Midbrain (tissue), 1 donor: ENCODE measurements around the gene DUSP7.

ENCODE experiments used
- DNase-seq: peaks from one replicate; lab custom pipeline; 2025; lab: John Stamatoyannopoulos, UW

Gene DUSP7

DNA sequence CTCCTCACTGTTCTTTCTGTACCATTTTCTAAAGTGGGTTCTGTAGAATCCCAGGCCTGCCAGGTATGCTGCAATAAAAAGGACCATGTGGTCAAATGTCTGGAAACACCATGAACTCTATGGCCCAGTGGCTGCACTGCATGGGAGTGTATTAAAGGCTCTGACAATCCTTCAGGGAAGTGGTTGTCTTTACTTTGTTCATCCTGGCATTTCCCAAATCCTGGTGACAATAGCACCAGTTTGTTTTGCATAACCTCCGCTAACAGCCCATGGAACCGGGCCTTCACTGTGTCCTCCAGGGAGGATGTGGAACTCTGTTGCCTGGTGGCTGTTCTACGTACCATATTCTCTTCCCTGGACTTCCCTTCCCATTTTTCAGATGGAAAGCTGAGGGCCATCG lies 11.2 kb upstream of the DUSP7 start:
- DNase-seq = no peak

DNA sequence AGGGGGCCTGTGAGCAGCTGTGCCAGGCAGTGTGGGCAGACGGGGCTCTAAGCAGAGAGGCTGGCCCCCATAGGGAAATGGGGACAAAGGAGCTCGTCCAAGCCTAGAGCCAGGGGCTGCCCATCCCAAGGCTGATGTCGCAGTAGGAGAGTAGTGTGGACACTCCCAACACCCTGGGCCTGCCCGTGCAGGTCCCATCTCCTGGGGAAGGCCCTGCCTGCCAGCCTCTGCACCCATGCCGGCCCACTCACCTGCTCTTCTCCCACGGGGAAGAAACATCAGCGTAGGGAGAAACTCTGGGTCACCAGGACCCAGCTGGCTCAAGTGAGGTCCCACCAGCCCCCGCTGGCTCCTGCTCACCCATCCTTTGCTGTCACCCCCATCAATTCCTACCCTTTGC lies 10.7 kb upstream of the DUSP7 start:
- no peak for DNase-seq

DNA sequence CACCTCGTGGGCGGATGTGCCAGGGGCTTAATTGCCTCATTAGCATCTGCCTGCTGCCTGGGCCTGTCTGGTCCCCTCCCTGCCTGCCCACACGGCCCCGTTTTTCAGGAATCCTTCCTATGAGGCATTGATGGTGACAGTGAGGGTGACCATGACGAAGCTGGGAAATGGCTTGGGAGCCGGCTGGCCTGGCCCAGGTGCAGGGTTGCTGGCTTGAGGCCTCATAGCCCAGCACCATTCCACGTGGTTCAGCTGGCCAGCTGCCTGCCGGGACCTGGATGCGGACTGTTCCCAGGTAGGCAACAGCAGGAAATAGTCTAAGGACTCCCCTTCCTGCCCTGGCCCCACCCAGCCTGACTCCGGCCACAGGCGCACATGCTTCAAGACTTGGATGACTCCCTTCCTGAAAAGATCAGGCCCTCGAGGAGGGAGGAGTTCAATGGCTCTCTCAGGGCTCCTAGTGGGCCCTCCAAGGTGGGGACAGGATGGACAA lies 8.9 kb upstream of the DUSP7 start:
- DNase-seq = no peak

DNA sequence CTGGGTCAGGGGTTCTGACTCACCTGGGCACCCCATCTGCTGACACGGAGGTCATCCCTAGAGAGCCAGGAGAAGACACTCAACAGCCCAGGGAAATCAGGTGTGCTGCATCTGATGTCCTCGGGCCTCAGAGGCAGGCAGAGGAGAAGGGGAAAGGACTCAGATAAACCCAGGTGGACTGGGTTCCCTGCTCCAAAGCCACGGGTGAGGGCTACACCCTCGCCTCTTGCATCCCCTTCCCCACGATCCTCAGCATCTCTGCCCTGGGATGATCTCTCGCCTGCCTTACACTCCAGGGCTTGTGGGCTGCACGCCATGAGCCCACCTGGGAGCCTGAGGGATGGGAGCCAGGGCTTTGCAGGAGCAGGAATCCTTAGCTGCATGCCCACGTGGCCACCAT lies 8.2 kb upstream of the DUSP7 start:
- DNase-seq = no peak

DNA sequence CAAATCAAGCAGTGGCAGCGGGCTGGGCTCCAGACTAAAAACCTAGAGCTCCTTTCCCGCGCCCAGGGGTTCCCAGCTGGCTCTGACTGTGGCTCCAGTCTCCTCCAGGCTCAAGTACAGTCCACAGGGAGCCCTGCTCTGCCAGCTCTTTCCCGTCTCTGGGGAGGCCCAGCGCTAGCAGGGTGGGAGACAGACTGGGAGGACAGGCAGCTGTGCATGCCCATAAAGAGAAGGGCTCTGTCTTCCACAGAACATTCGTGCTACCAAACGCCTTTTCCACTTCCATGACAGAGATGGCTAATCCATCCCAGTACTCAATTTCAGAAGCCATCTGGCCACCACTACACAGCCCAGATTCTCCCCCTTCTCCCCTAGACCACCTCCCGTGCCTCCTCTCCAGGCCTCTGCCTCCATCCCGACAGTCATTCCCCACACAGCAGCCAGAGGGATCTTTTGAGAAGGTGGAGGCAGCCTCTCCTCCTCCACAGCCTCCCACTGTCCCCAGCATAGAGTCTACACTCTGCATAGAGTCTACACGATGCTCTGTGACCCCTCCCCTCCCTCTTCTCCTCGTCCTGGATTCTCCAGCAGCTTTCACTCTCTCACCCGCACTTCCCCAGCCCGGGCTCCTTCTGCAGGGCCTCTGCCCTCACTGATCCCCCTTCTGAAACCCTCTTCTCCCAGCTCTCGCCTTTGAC lies 6.8 kb upstream of the DUSP7 start:
- DNase-seq = no peak

DNA sequence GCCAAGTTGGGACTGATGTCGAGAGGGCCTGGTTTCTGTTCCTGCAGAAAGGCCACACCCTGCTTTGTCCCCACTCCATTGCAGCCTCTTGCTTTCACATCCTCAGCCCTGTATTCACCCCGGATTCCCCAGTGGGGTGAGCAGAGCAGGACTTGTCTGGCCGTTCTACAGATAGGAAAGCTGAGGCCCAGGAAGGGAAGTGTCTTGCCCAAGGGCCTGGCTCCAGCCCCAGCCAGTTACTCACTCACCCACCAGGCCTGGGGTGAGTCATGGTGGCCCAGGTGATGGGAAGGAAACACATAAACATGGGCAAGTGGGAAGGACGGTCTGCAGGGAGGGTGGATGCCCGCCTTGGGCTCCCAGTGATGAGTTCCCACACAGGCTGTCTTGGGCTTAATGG lies 6.1 kb upstream of the DUSP7 start:
- DNase-seq = no peak

DNA sequence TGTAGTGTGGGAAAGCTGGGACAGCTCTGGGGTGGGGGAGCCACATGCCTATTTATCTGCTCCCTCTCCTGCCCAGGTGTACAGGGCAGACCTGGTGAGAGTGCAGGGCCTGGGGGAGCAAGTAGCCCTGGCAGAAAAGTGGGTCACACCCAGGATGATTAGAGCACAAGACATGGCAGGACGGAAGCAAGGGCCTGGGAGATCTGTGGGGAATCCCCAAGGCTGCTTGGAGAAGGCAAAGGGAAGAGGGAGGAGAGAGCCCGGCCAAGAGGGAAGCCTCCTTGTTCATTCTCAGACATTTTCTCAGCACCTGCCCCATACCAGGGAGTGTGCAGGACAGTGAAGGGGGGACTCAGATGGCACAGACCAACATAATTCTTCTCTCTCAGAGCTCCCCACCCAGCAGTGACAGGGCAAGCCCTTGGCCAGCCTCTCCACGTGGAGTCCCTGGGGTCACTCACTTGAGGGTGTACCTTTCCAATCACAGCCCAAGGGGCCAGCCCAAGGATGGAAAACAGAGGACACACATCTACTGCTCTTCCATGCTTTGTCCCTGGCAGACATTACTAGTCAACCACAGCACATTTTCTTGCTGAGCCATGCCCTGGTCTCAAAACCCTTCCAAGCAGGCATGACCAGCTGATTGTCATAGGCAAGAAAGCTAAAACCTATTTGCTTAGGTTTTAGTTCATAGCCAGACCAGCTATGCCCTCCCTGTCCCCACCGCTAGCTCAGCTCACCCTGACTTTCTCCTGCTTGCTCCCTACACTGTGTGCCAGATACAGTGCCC lies 4.9 kb upstream of the DUSP7 start:
- DNase-seq = no peak

DNA sequence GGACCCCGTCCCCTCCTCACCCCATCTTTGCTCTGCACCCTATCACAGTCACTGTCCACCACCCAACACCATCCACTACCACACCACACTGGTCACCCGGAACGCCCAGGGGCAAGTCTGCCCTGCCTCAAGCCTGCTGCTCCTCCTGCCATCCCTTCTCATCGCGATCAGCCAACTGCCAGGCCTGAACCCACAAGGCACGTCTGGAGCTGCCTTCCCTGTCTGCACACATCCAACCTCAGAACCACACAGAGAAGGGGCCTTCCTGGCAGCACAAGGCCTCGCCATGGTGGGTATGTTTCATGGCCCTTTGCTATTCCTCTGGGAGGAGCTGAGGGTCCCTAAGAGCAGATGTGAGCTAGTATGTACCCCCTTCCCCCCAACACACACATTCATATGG lies 3.4 kb upstream of the DUSP7 start:
- no peak for DNase-seq

DNA sequence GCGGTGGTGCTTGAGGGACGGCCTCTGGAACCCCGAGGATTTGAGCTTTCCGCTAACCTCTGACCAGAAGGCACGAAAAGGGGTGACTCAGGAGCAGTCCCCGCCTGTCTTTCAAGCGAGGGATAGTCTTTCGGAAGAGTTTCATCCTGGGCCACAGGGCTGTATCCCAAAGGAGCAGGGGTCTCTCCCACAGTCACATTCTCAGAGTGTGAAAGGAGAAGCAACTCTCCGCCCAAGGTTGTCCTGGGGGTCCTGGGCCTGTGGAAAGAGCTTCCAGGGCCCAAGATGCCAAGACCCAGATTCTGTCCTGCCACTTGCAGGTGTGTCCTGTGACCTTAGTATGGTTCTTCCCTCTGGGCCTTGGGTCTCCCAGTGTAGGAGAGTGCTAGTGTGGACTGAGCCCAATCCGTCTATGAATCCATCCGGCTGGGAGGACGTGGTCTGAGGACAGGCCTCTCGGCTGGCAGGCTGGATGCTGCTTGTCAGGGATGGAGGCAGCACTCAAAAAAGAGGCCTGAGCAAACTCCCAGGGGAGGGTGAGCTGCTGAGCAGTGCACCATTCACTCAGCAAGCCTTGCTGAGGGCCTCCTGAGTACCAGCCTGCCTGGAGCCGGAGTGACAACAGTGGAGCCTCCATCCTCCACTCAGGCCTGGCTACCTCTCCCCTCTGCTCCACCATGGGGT lies 1.6 kb upstream of the DUSP7 start:
- no peak for DNase-seq

DNA sequence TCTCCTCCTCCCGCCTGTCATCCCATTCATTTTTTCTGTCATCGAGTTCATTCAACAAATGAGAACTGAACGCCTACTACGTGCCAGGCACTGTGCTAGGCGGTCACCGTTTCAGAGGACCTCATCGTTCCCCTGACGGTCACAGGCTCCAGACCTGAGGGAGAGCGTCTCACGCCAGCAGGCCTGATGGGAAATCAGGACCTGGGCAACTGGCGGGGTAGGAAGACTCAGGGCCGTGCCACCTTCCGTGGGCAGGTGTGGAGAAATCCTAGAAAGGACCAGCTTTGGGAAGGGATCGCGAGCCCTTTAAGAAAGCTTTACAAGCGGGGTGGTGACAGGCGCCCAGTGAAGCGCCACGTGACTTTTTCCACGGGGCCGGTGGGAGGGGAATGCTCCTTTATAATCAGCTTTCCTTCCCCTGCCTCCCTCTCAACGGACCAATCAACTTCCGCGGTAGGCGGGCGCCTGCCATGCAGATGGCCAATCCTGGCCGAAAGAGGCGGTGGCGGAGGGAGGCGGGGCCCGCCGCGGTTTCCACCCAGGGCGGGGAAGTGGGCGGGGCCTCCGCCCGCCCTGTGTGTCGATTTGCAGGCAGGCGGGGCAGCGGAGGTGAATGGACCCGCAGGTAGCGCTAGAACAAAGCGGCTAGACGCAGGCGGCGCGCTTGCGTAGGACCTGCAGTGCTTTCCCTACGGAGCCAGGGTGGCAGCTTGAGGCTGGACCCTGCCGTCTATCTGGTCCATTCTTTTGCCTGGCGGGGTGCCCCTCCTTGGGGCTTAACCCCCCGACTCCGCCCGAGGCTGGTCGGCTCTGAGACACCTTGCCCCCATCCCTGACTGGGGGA lies 819 bp upstream of the DUSP7 start:
- peak; percentile 100 for DNase-seq

DNA sequence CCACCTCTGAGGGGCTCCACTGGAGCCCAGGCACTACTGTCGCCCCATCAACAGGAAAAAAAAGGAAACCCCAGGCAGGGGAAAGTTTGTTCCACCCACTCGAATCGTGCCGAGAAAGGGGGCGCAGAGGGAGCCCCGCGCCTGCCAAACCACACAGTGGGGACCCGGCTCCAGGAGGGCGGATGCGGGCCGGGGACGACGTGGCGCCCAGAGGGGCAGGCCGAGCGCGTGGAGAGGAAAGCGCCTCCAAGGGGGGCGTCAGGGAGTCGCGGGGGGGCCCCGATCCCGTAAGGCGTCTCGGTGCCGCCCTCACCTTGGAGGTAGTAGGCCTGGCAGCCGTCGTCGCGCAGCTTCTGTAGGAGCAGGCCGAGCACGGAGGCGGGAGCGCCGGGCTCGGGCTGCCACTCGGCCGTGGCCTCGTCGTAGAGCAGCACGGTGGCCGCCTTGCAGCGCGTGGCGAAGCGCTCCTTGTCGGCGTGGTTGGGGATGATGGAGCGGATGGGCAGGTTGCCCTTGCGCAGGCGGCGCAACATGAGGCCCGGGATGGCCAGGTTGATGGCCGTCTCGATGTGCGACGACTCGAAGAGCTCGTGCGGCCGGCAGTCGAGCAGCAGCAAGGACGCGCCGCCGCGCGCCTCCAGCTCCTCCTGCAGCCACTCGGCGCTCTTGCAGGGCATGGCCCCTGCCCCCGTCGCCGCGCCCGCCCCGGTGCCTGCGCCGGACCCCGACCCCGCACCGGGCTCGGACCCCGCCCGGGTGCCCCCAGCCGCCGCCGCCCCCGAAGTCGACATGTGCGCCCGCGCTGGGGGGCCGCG lies 627 bp downstream of the DUSP7 start:
- no peak for DNase-seq

DNA sequence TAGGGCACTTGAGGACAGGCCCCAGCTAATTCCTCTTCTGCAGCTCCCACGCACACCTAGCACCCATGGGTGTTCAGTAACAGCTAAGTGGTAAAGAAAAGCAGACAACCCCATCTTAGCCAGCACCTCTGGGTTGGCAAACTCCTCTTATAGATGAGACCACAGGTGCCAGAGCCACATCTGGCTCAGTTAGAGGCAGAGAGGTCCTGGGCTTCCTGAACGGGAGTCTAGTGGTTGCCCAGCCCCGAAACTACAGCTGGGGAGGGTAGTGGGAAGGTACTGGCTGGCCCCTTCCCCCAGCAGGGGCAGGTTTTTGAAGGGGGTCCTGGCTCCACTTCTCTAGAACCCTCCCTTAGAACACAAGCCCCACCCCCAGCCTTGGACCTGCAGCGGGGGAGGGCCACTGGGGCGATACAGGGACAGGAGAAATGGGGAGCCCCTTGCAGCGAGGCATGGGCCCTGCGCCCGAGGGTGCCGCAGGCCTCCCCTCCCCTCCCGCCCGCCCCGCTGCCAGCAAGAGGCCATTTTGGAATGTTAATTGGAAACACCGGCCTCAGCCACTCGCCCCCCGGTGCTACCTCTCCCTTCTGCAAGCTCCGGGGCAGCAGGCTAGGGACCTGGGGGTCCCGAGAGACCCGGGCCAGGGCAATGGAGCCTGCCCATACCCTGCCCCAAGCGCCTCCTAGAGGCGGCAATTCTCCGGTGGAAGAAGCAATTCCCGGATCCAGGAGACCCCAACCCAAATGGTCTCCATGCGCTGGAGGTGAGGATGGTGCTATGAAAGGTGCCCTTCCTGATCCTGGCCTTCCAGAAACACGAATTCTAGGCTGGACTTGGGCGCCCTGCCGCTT lies 1.5 kb downstream of the DUSP7 start:
- DNase-seq = peak; percentile 26

DNA sequence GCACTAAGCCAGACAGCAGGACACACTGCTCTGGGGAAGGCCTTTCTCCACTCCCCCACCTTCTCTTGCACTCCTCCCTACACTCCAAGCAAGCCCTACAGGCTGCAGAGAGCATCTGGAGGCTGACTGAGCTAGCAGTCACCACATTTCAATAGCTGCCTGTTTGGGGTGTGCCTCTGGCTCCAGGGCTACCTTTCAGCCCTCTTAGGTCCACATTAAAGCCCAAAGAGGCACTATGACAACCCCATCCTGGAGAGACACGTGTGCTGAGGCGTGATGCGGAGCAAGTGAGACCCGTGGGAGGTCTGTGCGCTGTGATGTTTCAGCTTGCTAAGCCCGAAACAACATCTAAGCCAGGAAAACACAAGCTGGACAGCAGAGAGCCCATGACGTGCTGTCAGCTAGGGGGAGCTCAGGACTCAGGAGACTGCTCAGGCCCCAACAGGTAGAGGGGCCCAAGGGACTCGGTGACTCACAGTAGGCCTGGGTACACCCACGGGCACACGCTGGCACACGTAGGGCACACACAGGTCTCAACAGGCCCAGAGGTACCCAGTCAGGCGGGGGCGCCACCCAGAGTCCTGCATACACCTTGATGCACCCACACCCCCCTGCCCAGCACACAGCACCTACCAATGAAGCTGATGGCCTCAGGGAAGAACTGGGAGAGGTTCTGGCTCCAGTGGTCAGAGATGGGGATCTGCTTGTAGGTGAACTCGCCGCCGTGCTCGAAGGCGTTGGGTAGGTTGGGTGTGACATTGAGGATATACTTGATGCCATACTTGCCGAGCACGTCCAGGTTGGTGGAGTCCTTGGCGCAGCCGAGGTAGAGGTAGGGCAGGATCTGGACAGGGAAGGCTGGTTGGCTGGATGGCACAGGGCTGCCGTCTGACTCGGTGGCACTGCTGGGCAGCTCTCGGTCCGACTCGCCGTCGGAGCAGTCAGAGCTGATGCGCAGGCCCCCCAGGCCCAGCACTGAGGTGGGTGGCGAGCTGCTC lies 2.8 kb downstream of the DUSP7 start:
- peak; percentile 42 for DNase-seq

DNA sequence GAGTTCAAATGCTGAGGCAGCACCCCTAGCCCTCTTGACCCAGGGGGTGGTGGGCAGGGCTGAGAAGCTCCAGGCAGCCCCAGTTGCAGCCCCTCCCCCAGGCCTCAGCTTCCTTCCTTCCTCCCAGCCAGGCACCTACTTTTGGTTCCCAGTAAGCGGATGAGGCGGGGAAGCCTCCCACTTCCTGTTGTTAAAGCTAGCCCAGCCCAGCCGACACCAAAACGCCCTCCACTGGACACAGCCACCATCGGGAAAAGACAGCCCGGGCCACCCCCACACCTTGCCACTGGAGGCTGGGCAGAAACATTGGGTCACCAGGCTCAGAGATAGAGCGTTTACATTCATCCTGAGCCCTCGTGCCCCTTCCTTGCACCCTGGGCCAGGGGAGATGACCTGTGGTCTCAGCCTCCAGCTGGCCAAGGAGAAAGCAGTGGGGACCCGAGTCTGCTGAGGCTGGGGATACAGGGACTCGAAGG lies 3.5 kb downstream of the DUSP7 start:
- peak; percentile 83 for DNase-seq

DNA sequence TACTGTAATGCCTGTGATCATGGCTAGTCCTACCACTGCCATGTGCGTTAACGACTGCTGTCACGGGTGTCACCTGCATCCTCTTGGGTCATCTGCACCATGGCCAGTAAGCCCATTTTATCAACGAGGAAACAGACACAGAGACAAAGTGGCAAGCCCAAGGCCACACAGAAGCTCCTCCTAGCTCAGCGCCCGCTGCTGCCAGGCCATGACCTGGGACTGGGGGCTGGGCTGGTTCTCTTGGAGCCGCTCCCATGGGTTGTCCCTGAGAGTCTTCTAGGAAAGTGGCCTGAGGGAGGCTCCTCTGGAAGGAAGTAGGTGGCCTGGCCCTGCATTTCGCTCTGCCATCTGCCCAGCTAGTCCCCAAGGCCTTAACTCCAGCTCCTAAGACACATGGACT lies 4.9 kb downstream of the DUSP7 start:
- no peak for DNase-seq

DNA sequence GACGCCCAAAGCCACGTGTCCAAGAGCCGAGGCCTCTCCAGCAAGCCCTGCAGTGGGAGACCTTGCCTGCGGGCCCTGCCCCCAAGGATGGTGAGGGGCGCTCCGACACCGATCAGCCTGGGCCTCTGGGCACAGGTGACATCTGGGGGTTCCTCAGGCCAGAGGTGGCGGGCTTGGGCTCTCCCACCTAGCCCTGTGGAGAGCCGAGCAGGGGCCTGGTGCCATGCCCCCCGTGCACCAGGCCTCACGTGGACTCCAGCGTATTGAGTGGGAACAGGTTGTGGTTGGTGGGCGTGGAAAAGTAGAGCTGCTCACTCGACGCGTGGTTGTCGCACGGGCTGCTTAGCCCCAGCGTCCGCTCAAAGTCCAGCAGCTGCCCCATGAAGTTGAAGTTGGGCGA lies 5.8 kb downstream of the DUSP7 start:
- no peak for DNase-seq

DNA sequence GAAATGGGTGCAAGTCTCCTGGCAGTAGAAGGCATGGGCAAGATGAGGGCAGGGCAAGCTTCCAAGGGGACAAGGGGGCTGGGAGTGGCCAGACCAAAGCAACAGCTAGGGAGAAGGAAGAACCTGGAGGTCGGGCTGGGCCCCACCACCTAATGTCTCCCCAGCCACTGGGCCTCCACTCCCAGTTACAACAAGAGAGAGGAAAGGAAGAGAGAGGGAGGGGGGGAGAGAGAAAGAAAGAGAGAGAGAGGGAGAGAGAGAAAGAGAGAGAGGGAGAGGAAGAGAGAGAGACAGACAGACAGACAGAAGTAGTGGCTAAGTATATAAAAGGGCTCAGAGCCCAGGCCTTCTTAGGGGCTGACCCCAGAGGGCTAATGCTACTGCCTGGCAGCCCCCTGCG lies 6.9 kb downstream of the DUSP7 start:
- no peak for DNase-seq

DNA sequence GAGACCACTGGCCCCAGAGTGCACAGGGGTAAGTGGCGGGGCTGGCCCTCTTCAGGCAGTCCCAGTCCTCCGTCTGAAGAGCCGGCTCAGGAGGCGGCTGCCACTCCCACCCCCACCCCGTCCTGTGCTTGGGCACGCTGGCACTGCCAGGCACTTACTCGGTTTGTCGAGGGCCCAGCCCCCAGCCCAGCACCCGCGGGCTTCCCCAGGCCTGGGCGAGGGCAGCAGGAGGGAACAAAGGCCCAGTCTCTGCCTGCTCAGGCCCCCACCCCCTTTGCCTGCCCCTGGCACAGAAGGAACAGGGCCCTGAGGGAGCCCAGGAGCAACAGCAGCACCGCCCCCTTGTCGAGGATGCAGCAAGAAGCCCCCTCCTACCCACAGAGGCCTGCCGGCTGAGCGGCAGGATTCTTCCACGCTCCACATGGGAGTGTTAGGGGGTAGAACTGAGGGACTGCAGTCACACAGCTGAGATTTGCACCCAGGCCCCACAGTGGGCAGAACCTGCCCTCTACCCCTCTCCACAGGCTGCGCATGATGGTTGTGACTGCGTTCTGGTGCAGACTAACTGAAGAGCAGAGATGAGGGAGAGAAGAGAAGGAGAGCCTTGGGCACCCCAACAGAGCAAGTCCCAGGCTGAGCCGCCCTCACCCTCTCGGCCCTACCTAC lies 8.9 kb downstream of the DUSP7 start:
- peak; percentile 93 for DNase-seq
